GM12878 (cell line): ENCODE data around the gene PROB1. TPM values are rescaled to one million over a fixed set of nuclear protein-coding genes. Genes with fewer than 3 reads are reported as not detected.
"Not testable (repeated sequence)": the region's sequence is repeated elsewhere in the genome, so short reads cannot be mapped to it uniquely, and the experiment has no call there.

Experiments
- ATAC-seq: fragments of 200-7000 bp; cut with Tn5 transposase; 3 replicates; pipeline ENCODE4 v1.9.1; 2020; ENCODE audit warnings: mild to moderate bottlenecking, moderate library complexity
- BruUV-seq: library from RNA; stranded (reverse); fragments of 400-500 nt; replicated peaks from 2 replicates; lab custom pipeline; 2021; lab: Mats Ljungman, UMichigan
- CTCF ChIA-PET: fragments of 300-600 bp; sonication (Branson Sonifier 250); formaldehyde crosslinking; extraction: SDS; loops from one replicate; lab custom pipeline; 2021; ENCODE audit warnings: inconsistent platforms; lab: Yijun Ruan, JAX
- POLR2A ChIA-PET: fragments of 350-600 bp; formaldehyde crosslinking; extraction: SDS; loops from one replicate; lab custom pipeline; 2021; ENCODE audit warnings: inconsistent platforms; lab: Charles Lee
- RAD21 ChIA-PET: fragments of 300-600 bp; sonication (Branson Sonifier 250); formaldehyde crosslinking; loops from one replicate; lab custom pipeline; 2023; ENCODE audit warnings: antibody characterized with exemption; ENCODE audit not compliant: unreplicated experiment; lab: Charles Lee
- SMC1A ChIA-PET: fragments of 300-600 bp; sonication (Branson Sonifier 250); formaldehyde crosslinking; loops from one replicate; lab custom pipeline; 2023; ENCODE audit not compliant: unreplicated experiment, uncharacterized antibody; lab: Charles Lee
- DNase-seq: peaks from one replicate; pipeline ENCODE4 v3.0.0-alpha.2; 2011; ENCODE audit warnings: low read depth, low spot score
- FAIRE-seq: peaks from 3 replicates; lab custom pipeline; 2011; peaks lifted over from hg19 to GRCh38; lab: Jason Lieb, UNC
- H2AFZ ChIP-seq: 2 replicates; pipeline ENCODE4 v1.6.0; 2011; ENCODE audit warnings: low read depth, low read length, control low read depth; ENCODE audit not compliant: control insufficient read depth
- H3K27ac ChIP-seq: 2 replicates; pipeline ENCODE4 v1.5.1; 2011; ENCODE audit warnings: control low read depth; ENCODE audit not compliant: control insufficient read depth, insufficient read depth
- H3K27me3 ChIP-seq, 2 experiments: replicated peaks in 1 of 2; 2 replicates each; pipeline versions ENCODE4 v1.6.0 to v1.6.1; 2011; ENCODE audit warnings: low read length in 1 of 2; ENCODE audit not compliant: control insufficient read depth in 2 of 2, insufficient read depth in 2 of 2
- H3K36me3 ChIP-seq, 2 experiments: 2 replicates each; pipeline ENCODE4 v1.5.1; 2011; ENCODE audit warnings: low read length in 1 of 2; ENCODE audit not compliant: control insufficient read depth in 2 of 2, insufficient read depth in 2 of 2
- H3K4me1 ChIP-seq: 2 replicates; pipeline ENCODE4 v1.6.1; 2011; ENCODE audit warnings: mild to moderate bottlenecking, low read length, moderate library complexity, mixed read lengths; ENCODE audit not compliant: control insufficient read depth, insufficient read depth
- H3K4me2 ChIP-seq: 2 replicates; pipeline ENCODE4 v1.6.0; 2011; ENCODE audit warnings: control low read depth; ENCODE audit not compliant: control insufficient read depth, insufficient read depth
- H3K4me3 ChIP-seq: fragments of 200-600 bp; sonication (generic); 2 replicates; pipeline ENCODE4 v1.5.1; 2016
- H3K79me2 ChIP-seq: 2 replicates; pipeline ENCODE4 v1.6.0; 2011; ENCODE audit warnings: low read length; ENCODE audit not compliant: control insufficient read depth, insufficient read depth
- H3K9ac ChIP-seq: 2 replicates; pipeline ENCODE4 v1.8.0; 2011; ENCODE audit warnings: low read length, control low read depth, mixed read lengths; ENCODE audit not compliant: control insufficient read depth, insufficient read depth
- H3K9me3 ChIP-seq: replicated peaks from 3 replicates; pipeline ENCODE4 v1.5.1; 2011; ENCODE audit warnings: mild to moderate bottlenecking, low read length; ENCODE audit not compliant: control insufficient read depth, insufficient read depth
- H4K20me1 ChIP-seq: 2 replicates; pipeline ENCODE4 v1.6.0; 2011; ENCODE audit not compliant: control insufficient read depth, insufficient read depth
- WGBS: methylation state at CpG from one replicate; pipeline ENCODE4 v1.1.6; 2016; ENCODE audit warnings: low lambda C conversion rate; ENCODE audit not compliant: insufficient replicate concordance, insufficient coverage; ENCODE audit errors: missing lambda C conversion rate; 5-methylcytosine and 5-hydroxymethylcytosine counted together
- in situ Hi-C: fragments of 300-500 bp; cut with MboI; formaldehyde crosslinking; loops from 9 replicates; pipeline ENCODE4 v1.14.3; 2018; ENCODE audit warnings: mixed read lengths
- intact Hi-C: fragments of 100-400 bp; cut with micrococcal nuclease; formaldehyde crosslinking; loops from one replicate; pipeline ENCODE4 v1.14.2; 2022; ENCODE audit not compliant: unreplicated experiment
- polyA plus RNA-seq, 11 experiments: library from polyadenylated mRNA; depleted of rRNA in 4 of 11; unstranded in 6 of 11; stranded (reverse) in 5 of 11; fragments of >200 nt; fragmentation: Nextera tagmentation in 4 of 11; fragmentation: Illumina TruSeq in 1 of 11; extraction: Ambion mirVana in 4 of 11; extraction: Trizol in 1 of 11; gene quantifications; 1 replicate in 1 of 11; 2 replicates in 10 of 11; pipeline versions ENCODE4 v1.2.1 to v1.2.3, GENCODE V29; 2011 to 2016; ENCODE audit warnings: inconsistent platforms in 2 of 11, missing spikeins in 2 of 11, low read depth in 1 of 11
- total RNA-seq, 4 experiments: library from RNA; depleted of rRNA in 3 of 4; stranded (reverse); fragments of >200 nt in 3 of 4; fragmentation: Illumina TruSeq in 1 of 4; extraction: Trizol in 1 of 4; gene quantifications; 2 replicates each; pipeline versions ENCODE4 v1.2.1 to v1.2.3, GENCODE V29; 2013 to 2021

The PROB1 gene
- total and polyA plus RNA-seq, 10 of the 15 experiments (the other 5 are each of a cell fraction or from before 2014, with no cell fraction given) = 0.14 to 8.1 (median 2.9) TPM

- POLR2A ChIA-PET = interaction anchor here (0.6 kb wide), 3 partner anchors 35 to 822 kb away, joined by 3 read pairs; no protein-coding TSS in a partner anchor
Measured at GRCh38 chr5:139347863-139348262, 47.0 kb downstream of the PROB1 start.

DNA sequence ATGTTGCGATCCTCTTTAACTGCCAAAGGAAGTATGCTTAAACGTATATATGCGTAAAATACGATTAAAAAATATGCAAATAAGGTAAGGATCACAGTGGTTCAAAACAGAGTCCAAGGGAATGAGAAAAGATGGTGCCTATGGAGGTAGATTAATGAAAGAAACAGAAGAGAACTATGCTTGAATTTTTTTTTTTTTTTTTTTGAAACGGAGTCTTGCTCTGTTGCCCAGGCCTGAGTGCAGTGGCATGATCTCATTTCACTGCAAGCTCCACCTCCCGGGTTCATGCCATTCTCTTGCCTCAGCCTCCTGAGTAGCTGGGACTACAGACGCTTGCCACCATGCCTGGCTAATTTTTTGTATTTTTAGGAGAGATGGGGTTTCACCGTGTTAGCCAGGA is 49.5 kb downstream of the PROB1 start:
- H4K20me1 ChIP-seq, H3K4me2 ChIP-seq, BruUV-seq, H3K27me3 ChIP-seq, H3K9ac ChIP-seq, RAD21 ChIA-PET, CTCF ChIA-PET, H3K36me3 ChIP-seq, H3K27ac ChIP-seq, H2AFZ ChIP-seq, H3K9me3 ChIP-seq, H3K4me1 ChIP-seq, FAIRE-seq, intact Hi-C loops, ATAC-seq, SMC1A ChIA-PET, in situ Hi-C loops, DNase-seq, H3K4me3 ChIP-seq: not testable (repeated sequence)
- H3K79me2 ChIP-seq = peaks cover 59% of the 10 kb centered on the region
- WGBS = 93% methylated on average over 8 of the region's 8 CpGs
- POLR2A ChIA-PET = interaction anchor here (0.6 to 1.9 kb wide), 5 partner anchors 16 to 700 kb away, joined by 3 to 5 read pairs (median 4); no protein-coding TSS in a partner anchor

More at GRCh38 chr5:139347863-139348262, 47.0 kb downstream of the PROB1 start:
- H3K4me2 ChIP-seq, H3K9ac ChIP-seq, H3K27me3 ChIP-seq, H3K36me3 ChIP-seq, FAIRE-seq, H3K4me1 ChIP-seq, DNase-seq, ATAC-seq, BruUV-seq, H3K9me3 ChIP-seq, H3K4me3 ChIP-seq, in situ Hi-C loops, H4K20me1 ChIP-seq, intact Hi-C loops, H2AFZ ChIP-seq, H3K27ac ChIP-seq: not testable (repeated sequence)
- ChIA-PET SMC1A (interaction anchor here (0.7 kb wide), 1 partner anchor 232 kb away, joined by 3 read pairs; no protein-coding TSS in a partner anchor), CTCF (interaction anchor here (0.7 kb wide), 1 partner anchor 1115 kb away, joined by 3 read pairs; no protein-coding TSS in a partner anchor), RAD21 (interaction anchor here (1.0 kb wide), 1 partner anchor 72 kb away, joined by 3 read pairs; no protein-coding TSS in a partner anchor)
- 66% methylated on average over 8 of the region's 9 CpGs for WGBS
- H3K79me2 ChIP-seq = peaks cover 51% of the 10 kb centered on the region
